NB4 (cell line): ENCODE measurements around the gene CDC42EP2.

Source experiments
- CTCF ChIP-seq: IDR thresholded peaks from one replicate; pipeline ENCODE4 v1.5.1; 2012; ENCODE audit warnings: low read depth, low read length
- POLR2A ChIP-seq: IDR thresholded peaks from 2 replicates; pipeline ENCODE4 v1.6.1; 2011; ENCODE audit warnings: mild to moderate bottlenecking; ENCODE audit not compliant: insufficient read length; ENCODE audit errors: extremely low read depth

- TF ChIP-seq CTCF (no peak), POLR2A (no peak)
These were observed 14.8 kb downstream of the CDC42EP2 start for GRCh38 chr11:65329478-65329877.
